Measurements from ENCODE around the gene MYO1F.

The MYO1F gene

DNA sequence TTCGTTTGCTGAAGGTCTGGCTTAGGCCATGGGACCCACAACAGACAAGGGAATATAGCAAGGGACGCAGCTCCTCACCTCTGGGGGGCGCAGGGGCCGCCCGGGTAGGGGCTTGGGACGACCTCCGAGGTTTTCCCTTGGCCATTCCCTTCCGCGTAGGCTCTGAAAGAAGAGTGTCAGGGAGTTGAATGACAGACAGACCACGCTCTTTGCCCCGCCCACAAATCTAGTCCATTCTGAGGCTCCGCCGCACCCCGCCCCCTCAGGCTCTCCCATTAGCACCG lies 51.9 kb downstream of the MYO1F start:
- H3K36me3 ChIP-seq (ENCODE audit: insufficient read depth, low read length): no peaks in the 10 kb centered on the region
- no peak overlapping the region for H2AFZ ChIP-seq (ENCODE audit: low read length)
- no peaks in the 10 kb centered on the region for H3K9me3 ChIP-seq (ENCODE audit: low read length)
- H3K4me3 ChIP-seq (ENCODE audit: low read depth, low read length, poor library complexity, severe bottlenecking): no peak overlapping the region
- H3K27ac ChIP-seq (ENCODE audit: low read depth, low read length, poor library complexity, severe bottlenecking): no peak overlapping the region
- H3K79me2 ChIP-seq (ENCODE audit: insufficient read depth, low read length): no peaks in the 10 kb centered on the region
- H3K9ac ChIP-seq (ENCODE audit: low read length): no peak overlapping the region
- no peaks in the 10 kb centered on the region for H3K9me2 ChIP-seq (ENCODE audit: low read depth, low read length)
- no peak for TF ChIP-seq EZH2 (IDR thresholded peaks at IDR 0.05; ENCODE audit: borderline replicate concordance, low read length)
- TF ChIP-seq, protein P1, sequence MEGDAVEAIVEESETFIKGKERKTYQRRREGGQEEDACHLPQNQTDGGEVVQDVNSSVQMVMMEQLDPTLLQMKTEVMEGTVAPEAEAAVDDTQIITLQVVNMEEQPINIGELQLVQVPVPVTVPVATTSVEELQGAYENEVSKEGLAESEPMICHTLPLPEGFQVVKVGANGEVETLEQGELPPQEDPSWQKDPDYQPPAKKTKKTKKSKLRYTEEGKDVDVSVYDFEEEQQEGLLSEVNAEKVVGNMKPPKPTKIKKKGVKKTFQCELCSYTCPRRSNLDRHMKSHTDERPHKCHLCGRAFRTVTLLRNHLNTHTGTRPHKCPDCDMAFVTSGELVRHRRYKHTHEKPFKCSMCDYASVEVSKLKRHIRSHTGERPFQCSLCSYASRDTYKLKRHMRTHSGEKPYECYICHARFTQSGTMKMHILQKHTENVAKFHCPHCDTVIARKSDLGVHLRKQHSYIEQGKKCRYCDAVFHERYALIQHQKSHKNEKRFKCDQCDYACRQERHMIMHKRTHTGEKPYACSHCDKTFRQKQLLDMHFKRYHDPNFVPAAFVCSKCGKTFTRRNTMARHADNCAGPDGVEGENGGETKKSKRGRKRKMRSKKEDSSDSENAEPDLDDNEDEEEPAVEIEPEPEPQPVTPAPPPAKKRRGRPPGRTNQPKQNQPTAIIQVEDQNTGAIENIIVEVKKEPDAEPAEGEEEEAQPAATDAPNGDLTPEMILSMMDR (IDR thresholded peaks at IDR 0.05; ENCODE audit: low read length): no peak
- no peaks in the 10 kb centered on the region for H3K27me3 ChIP-seq (ENCODE audit: insufficient read depth, low read length)
- no peaks in the 10 kb centered on the region for H3K4me1 ChIP-seq (ENCODE audit: insufficient read depth, low read length, severe bottlenecking)
- no peaks in the 10 kb centered on the region for H3F3A ChIP-seq (ENCODE audit: insufficient read depth, low read length)
- H3K4me2 ChIP-seq (ENCODE audit: low read length): no peak overlapping the region
- no peaks in the 10 kb centered on the region for H4K20me1 ChIP-seq (ENCODE audit: insufficient read depth, low read length)

DNA sequence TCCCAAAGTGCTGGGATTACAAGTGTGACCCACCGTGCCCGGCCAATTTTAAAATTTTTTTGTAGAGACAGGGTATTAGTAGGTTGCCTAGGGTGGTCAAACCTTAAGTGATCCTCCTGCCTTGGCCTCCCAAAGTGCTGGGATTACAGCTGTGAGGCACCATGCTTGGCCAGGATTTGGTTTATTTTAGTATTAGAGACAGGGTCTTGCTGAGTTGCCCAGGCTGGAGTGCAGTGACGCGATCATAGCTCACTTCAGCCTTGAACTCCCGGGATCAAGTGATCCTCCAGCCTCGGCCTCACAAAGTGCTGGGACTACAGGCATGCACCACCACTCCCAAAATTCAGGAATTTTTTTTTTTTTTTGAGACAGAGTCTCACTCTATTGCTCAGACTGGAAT lies 57.9 kb downstream of the MYO1F start:
- Histone ChIP-seq H3K9me2 (ENCODE audit: low read depth, low read length) (no peaks in the 10 kb centered on the region), H3K79me2 (ENCODE audit: insufficient read depth, low read length) (no peaks in the 10 kb centered on the region), H3K4me1 (ENCODE audit: insufficient read depth, low read length, severe bottlenecking) (peaks cover 2% of the 10 kb centered on the region), H3K36me3 (ENCODE audit: insufficient read depth, low read length) (no peaks in the 10 kb centered on the region), H3K27me3 (ENCODE audit: insufficient read depth, low read length) (no peaks in the 10 kb centered on the region), H3F3A (ENCODE audit: insufficient read depth, low read length) (no peaks in the 10 kb centered on the region), H3K4me3 (ENCODE audit: low read depth, low read length, poor library complexity, severe bottlenecking) (no peak overlapping the region), H2AFZ (ENCODE audit: low read length) (no peak overlapping the region), H3K9me3 (ENCODE audit: low read length) (no peaks in the 10 kb centered on the region), H4K20me1 (ENCODE audit: insufficient read depth, low read length) (no peaks in the 10 kb centered on the region), H3K27ac (ENCODE audit: low read depth, low read length, poor library complexity, severe bottlenecking) (no peak overlapping the region), H3K9ac (ENCODE audit: low read length) (no peak overlapping the region), H3K4me2 (ENCODE audit: low read length) (no peak overlapping the region)
- TF ChIP-seq, protein P1 (IDR thresholded peaks at IDR 0.05; ENCODE audit: low read length): no peak
- no peak for TF ChIP-seq EZH2 (IDR thresholded peaks at IDR 0.05; ENCODE audit: borderline replicate concordance, low read length)

DNA sequence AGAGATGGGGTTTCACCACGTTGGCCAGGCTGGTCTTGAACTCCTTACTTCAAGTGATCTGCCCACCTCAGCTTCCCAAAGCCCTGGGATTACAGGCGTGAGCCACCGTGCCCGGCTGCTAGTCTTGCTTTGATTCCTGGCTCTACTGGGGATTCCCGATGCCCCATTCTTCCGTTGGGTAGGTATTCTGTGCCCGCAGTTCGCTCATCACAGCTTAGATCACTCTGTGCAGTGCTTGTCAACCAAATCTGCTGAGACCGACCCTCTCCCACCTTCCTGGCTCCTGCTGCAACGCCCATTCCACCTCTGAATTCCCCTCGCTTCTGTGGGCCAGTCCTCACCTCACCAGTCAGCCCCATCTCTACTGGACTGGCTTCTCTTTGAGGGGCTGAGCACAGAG lies 58.7 kb downstream of the MYO1F start:
- Histone ChIP-seq H3F3A (ENCODE audit: insufficient read depth, low read length) (no peaks in the 10 kb centered on the region), H3K9ac (ENCODE audit: low read length) (no peak overlapping the region), H3K4me3 (ENCODE audit: low read depth, low read length, poor library complexity, severe bottlenecking) (no peak overlapping the region), H3K4me1 (ENCODE audit: insufficient read depth, low read length, severe bottlenecking) (peaks cover 5% of the 10 kb centered on the region), H3K4me2 (ENCODE audit: low read length) (no peak overlapping the region), H3K27me3 (ENCODE audit: insufficient read depth, low read length) (no peaks in the 10 kb centered on the region), H3K9me3 (ENCODE audit: low read length) (no peaks in the 10 kb centered on the region), H3K36me3 (ENCODE audit: insufficient read depth, low read length) (no peaks in the 10 kb centered on the region), H2AFZ (ENCODE audit: low read length) (no peak overlapping the region), H3K27ac (ENCODE audit: low read depth, low read length, poor library complexity, severe bottlenecking) (no peak overlapping the region), H4K20me1 (ENCODE audit: insufficient read depth, low read length) (no peaks in the 10 kb centered on the region), H3K79me2 (ENCODE audit: insufficient read depth, low read length) (no peaks in the 10 kb centered on the region), H3K9me2 (ENCODE audit: low read depth, low read length) (no peaks in the 10 kb centered on the region)
- TF ChIP-seq, protein P1 (IDR thresholded peaks at IDR 0.05; ENCODE audit: low read length): no peak
- TF ChIP-seq EZH2 (IDR thresholded peaks at IDR 0.05; ENCODE audit: borderline replicate concordance, low read length): no peak

Data from OCI-LY1 (cell line).